Measurements from ENCODE around the gene CCS. TPM values are rescaled to one million over a fixed set of nuclear protein-coding genes. Genes with fewer than 3 reads are reported as not detected.
A peak's percentile ranks its signal among the peaks of the same experiment; 100 is the strongest.

CCS gene
- total and polyA plus RNA-seq, 9 of the 15 experiments (the other 6 are each of a cell fraction or from before 2014, with no cell fraction given) = 1.1 to 46.6 (median 26.8) TPM

- TF ChIP-seq CTBP1 (IDR thresholded peaks at IDR 0.05; ENCODE audit: borderline replicate concordance) = peak; percentile 90
- peak; percentile 90 for TF ChIP-seq ZFX (CRISPR knock-in tag; IDR thresholded peaks at IDR 0.05)
- TF ChIP-seq PHTF2 (CRISPR knock-in tag; IDR thresholded peaks at IDR 0.05) = no peak
- TF ChIP-seq KLF6 (CRISPR knock-in tag; IDR thresholded peaks at IDR 0.05; ENCODE audit: borderline replicate concordance) = no peak
- no peak for TF ChIP-seq ZNF609 (CRISPR knock-in tag; IDR thresholded peaks at IDR 0.05; ENCODE audit: borderline replicate concordance)
- no peak for TF ChIP-seq SMAD3 (CRISPR knock-in tag; conservative IDR thresholded peaks at IDR 0.05)
- TF ChIP-seq ZNF133 (CRISPR knock-in tag; IDR thresholded peaks at IDR 0.05) = no peak
- TF ChIP-seq PCBP1 (IDR thresholded peaks at IDR 0.05; ENCODE audit: low read depth, low read length, poor library complexity, severe bottlenecking) = no peak
- TF ChIP-seq GTF2E2 (tag; IDR thresholded peaks at IDR 0.05) = no peak
- no peak for TF ChIP-seq SFPQ (IDR thresholded peaks at IDR 0.05; ENCODE audit: low read depth, low read length)
- no peak for TF ChIP-seq PBX2 (CRISPR knock-in tag; IDR thresholded peaks at IDR 0.05; ENCODE audit: low read depth)
- TF ChIP-seq PBX2 (tag; conservative IDR thresholded peaks at IDR 0.05; ENCODE audit: low read depth) = no peak
- TF ChIP-seq HDGF (IDR thresholded peaks at IDR 0.05) = no peak
- no peak for TF ChIP-seq SNAPC5 (CRISPR knock-in tag; IDR thresholded peaks at IDR 0.05)
- no peak for TF ChIP-seq BRCA1 (IDR thresholded peaks at IDR 0.05)
- TF ChIP-seq BRCA1 (CRISPR knock-in tag; IDR thresholded peaks at IDR 0.05) = no peak
- no peak for TF ChIP-seq SRSF3 (IDR thresholded peaks at IDR 0.05; ENCODE audit: insufficient read depth, low read length)
- TF ChIP-seq TRIM24 (IDR thresholded peaks at IDR 0.05) = peak; percentile 37 to 76; a peak in 2 of 4 replicates
- peak; percentile 80 for TF ChIP-seq CXXC5 (CRISPR knock-in tag; IDR thresholded peaks at IDR 0.05)
Observed at GRCh38 chr11:66592457-66593302, at the start of gene CCS, which contains the start of gene CCDC87 (continued).
